ENCODE results near the gene GP1BB. TPM values are rescaled to one million over a fixed set of nuclear protein-coding genes. Genes with fewer than 3 reads are reported as not detected.

GP1BB gene
- polyA plus RNA-seq, 4 donors, result 0.67 to 2.0 (median 1.3) TPM

- Histone ChIP-seq H3K36me3 (ENCODE audit: control insufficient read depth in 3 of 3, insufficient read depth in 2 of 3, low read depth in 1 of 3, low read length in 3 of 3) (no peaks in the 10 kb centered on the region), H3K4me1 (ENCODE audit: control insufficient read depth in 3 of 3, insufficient read depth in 2 of 3, low read depth in 1 of 3, low read length in 2 of 3) (no peaks in the 10 kb centered on the region), H3K9me3 (ENCODE audit: control insufficient read depth in 2 of 2, insufficient read depth in 1 of 2, low read depth in 1 of 2, low read length in 1 of 2) (no peaks in the 10 kb centered on the region), H3K4me3 (ENCODE audit: low read depth in 1 of 3, low read length in 3 of 3) (no peak overlapping the region), H3K27me3 (ENCODE audit: control insufficient read depth in 3 of 3, insufficient read depth in 3 of 3, low read length in 3 of 3) (peaks cover 0 to 7% (median 0%) of the 10 kb centered on the region in 3 donors), H3K27ac (ENCODE audit: low read depth in 1 of 3, low read length in 2 of 3) (no peak overlapping the region)
- 77 to 92% (median 89%) methylated on average over 6 of the region's 6 CpGs for WGBS, 3 donors
- no peak for DNase-seq
- FAIRE-seq, result no peak
Measured at GRCh38 chr22:19743081-19743480, 19.7 kb downstream of the GP1BB start.

DNA sequence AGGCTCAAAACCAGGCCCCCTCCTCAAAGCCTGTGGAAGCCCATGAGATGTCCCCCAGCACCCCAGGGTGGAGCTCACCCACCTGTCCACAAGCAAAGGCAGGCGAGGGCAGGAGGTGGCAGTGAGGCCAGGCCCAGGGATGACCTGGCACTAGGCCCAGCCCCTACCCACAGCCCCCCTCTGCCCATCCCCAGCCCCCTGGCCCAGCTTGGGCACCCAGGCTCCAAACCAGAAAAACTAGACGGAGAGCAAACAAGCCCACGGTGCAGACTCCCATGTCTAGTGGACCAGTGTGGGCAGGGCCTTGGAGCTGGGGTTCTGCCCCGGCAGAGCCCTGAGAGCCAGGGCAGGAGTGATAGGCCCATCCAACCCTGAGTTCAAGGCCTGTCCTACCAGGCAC, 20.3 kb downstream of the GP1BB start:
- H3K4me3 ChIP-seq (ENCODE audit: low read depth in 1 of 3, low read length in 3 of 3), result no peak overlapping the region
- WGBS, 3 donors, result 54 to 75% (median 69%) methylated on average over 4 of the region's 4 CpGs
- H3K27ac ChIP-seq (ENCODE audit: low read depth in 1 of 3, low read length in 2 of 3), result no peak overlapping the region
- FAIRE-seq, result no peak
- no peaks in the 10 kb centered on the region for H3K36me3 ChIP-seq (ENCODE audit: control insufficient read depth in 3 of 3, insufficient read depth in 2 of 3, low read depth in 1 of 3, low read length in 3 of 3)
- no peaks in the 10 kb centered on the region for H3K9me3 ChIP-seq (ENCODE audit: control insufficient read depth in 2 of 2, insufficient read depth in 1 of 2, low read depth in 1 of 2, low read length in 1 of 2)
- no peaks in the 10 kb centered on the region for H3K4me1 ChIP-seq (ENCODE audit: control insufficient read depth in 3 of 3, insufficient read depth in 2 of 3, low read depth in 1 of 3, low read length in 2 of 3)
- peaks cover 0 to 11% (median 0%) of the 10 kb centered on the region in 3 donors for H3K27me3 ChIP-seq (ENCODE audit: control insufficient read depth in 3 of 3, insufficient read depth in 3 of 3, low read length in 3 of 3)
- no peak for DNase-seq

GRCh38 chr22:19744350-19745006, 21.1 kb downstream of the GP1BB start:
- no peak for DNase-seq
- H3K27me3 ChIP-seq (ENCODE audit: control insufficient read depth in 3 of 3, insufficient read depth in 3 of 3, low read length in 3 of 3), result peaks cover 0 to 18% (median 0%) of the 10 kb centered on the region in 3 donors
- H3K9me3 ChIP-seq (ENCODE audit: control insufficient read depth in 2 of 2, insufficient read depth in 1 of 2, low read depth in 1 of 2, low read length in 1 of 2), result no peaks in the 10 kb centered on the region
- FAIRE-seq, result no peak
- H3K4me1 ChIP-seq (ENCODE audit: control insufficient read depth in 3 of 3, insufficient read depth in 2 of 3, low read depth in 1 of 3, low read length in 2 of 3), result no peaks in the 10 kb centered on the region
- 78 to 87% (median 81%) methylated on average over 13 of the region's 13 CpGs for WGBS, 3 donors
- H3K4me3 ChIP-seq (ENCODE audit: low read depth in 1 of 3, low read length in 3 of 3), result no peak overlapping the region
- no peaks in the 10 kb centered on the region for H3K36me3 ChIP-seq (ENCODE audit: control insufficient read depth in 3 of 3, insufficient read depth in 2 of 3, low read depth in 1 of 3, low read length in 3 of 3)
- no peak overlapping the region for H3K27ac ChIP-seq (ENCODE audit: low read depth in 1 of 3, low read length in 2 of 3)

- Histone ChIP-seq H3K27me3 (ENCODE audit: control insufficient read depth in 3 of 3, insufficient read depth in 3 of 3, low read length in 3 of 3) (peaks cover 0 to 26% (median 0%) of the 10 kb centered on the region in 3 donors), H3K4me3 (ENCODE audit: low read depth in 1 of 3, low read length in 3 of 3) (no peak overlapping the region), H3K27ac (ENCODE audit: low read depth in 1 of 3, low read length in 2 of 3) (no peak overlapping the region), H3K4me1 (ENCODE audit: control insufficient read depth in 3 of 3, insufficient read depth in 2 of 3, low read depth in 1 of 3, low read length in 2 of 3) (no peaks in the 10 kb centered on the region), H3K9me3 (ENCODE audit: control insufficient read depth in 2 of 2, insufficient read depth in 1 of 2, low read depth in 1 of 2, low read length in 1 of 2) (no peaks in the 10 kb centered on the region), H3K36me3 (ENCODE audit: control insufficient read depth in 3 of 3, insufficient read depth in 2 of 3, low read depth in 1 of 3, low read length in 3 of 3) (no peaks in the 10 kb centered on the region)
- DNase-seq (no peak), FAIRE-seq (no peak)
- 46 to 58% (median 57%) methylated on average over 23 to 24 of the region's 24 CpGs for WGBS, 3 donors
Measured at GRCh38 chr22:19745155-19746101, 22.1 kb downstream of the GP1BB start.

- H3K4me1 ChIP-seq (ENCODE audit: control insufficient read depth in 3 of 3, insufficient read depth in 2 of 3, low read depth in 1 of 3, low read length in 2 of 3), result no peaks in the 10 kb centered on the region
- no peak overlapping the region for H3K4me3 ChIP-seq (ENCODE audit: low read depth in 1 of 3, low read length in 3 of 3)
- no peak overlapping the region for H3K27ac ChIP-seq (ENCODE audit: low read depth in 1 of 3, low read length in 2 of 3)
- WGBS, 3 donors, result 87 to 90% (median 89%) methylated on average over 11 to 13 of the region's 13 CpGs
- H3K9me3 ChIP-seq (ENCODE audit: control insufficient read depth in 2 of 2, insufficient read depth in 1 of 2, low read depth in 1 of 2, low read length in 1 of 2), result no peaks in the 10 kb centered on the region
- FAIRE-seq (no peak), DNase-seq (no peak)
- peaks cover 0 to 37% (median under 1%) of the 10 kb centered on the region in 3 donors for H3K27me3 ChIP-seq (ENCODE audit: control insufficient read depth in 3 of 3, insufficient read depth in 3 of 3, low read length in 3 of 3)
- no peaks in the 10 kb centered on the region for H3K36me3 ChIP-seq (ENCODE audit: control insufficient read depth in 3 of 3, insufficient read depth in 2 of 3, low read depth in 1 of 3, low read length in 3 of 3)
Measured at GRCh38 chr22:19746726-19747125, 23.4 kb downstream of the GP1BB start.

DNA sequence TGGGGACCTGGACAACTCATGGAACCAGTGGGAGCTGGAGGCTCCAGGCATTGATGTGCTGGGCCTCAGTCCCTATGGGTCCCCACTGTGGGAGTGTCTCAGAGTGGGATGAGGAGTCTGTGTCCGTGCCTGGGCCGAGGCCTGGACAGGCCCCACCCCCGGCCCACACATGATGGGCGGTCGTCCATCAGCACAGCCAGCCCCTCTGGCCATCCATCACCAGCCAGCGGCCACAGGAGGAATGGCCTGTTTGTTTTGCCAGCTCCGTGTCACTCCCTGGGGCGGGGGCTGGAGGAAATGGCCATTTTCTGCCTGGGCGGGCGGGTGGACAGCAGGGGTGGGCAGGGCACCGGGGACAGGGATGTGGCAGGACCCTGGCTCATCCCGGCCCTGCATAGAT, 24.2 kb downstream of the GP1BB start:
- H3K4me3 ChIP-seq (ENCODE audit: low read depth in 1 of 3, low read length in 3 of 3), result no peak overlapping the region
- no peaks in the 10 kb centered on the region for H3K36me3 ChIP-seq (ENCODE audit: control insufficient read depth in 3 of 3, insufficient read depth in 2 of 3, low read depth in 1 of 3, low read length in 3 of 3)
- H3K27me3 ChIP-seq (ENCODE audit: control insufficient read depth in 3 of 3, insufficient read depth in 3 of 3, low read length in 3 of 3), result peaks cover 0 to 45% (median 4%) of the 10 kb centered on the region in 3 donors
- H3K27ac ChIP-seq (ENCODE audit: low read depth in 1 of 3, low read length in 2 of 3), result no peak overlapping the region
- FAIRE-seq, result no peak
- no peak for DNase-seq
- 67 to 78% (median 75%) methylated on average over 11 to 12 of the region's 12 CpGs for WGBS, 3 donors
- H3K4me1 ChIP-seq (ENCODE audit: control insufficient read depth in 3 of 3, insufficient read depth in 2 of 3, low read depth in 1 of 3, low read length in 2 of 3), result no peaks in the 10 kb centered on the region
- no peaks in the 10 kb centered on the region for H3K9me3 ChIP-seq (ENCODE audit: control insufficient read depth in 2 of 2, insufficient read depth in 1 of 2, low read depth in 1 of 2, low read length in 1 of 2)

DNA sequence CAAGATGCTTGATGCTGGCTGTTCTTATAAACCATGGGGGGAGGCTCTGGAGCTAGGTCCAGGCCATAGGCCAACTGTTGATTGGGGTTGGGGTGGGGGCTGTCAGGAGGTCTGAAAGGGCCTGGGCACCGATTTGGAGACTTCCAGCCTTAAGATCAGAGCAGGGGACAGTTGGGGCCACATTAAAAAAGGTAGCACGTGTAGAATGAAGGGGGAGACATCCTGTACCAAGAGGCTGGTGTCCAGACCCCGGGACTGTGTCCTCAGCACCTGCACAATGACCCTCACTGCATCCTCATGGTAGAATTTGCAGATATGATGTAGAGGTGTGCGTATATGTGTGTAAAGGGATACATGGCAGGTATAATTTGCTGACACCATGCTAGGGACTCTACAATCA, 24.8 kb downstream of the GP1BB start:
- H3K27me3 ChIP-seq (ENCODE audit: control insufficient read depth in 3 of 3, insufficient read depth in 3 of 3, low read length in 3 of 3), result peaks cover 0 to 51% (median 4%) of the 10 kb centered on the region in 3 donors
- no peaks in the 10 kb centered on the region for H3K4me1 ChIP-seq (ENCODE audit: control insufficient read depth in 3 of 3, insufficient read depth in 2 of 3, low read depth in 1 of 3, low read length in 2 of 3)
- no peak for FAIRE-seq

DNA sequence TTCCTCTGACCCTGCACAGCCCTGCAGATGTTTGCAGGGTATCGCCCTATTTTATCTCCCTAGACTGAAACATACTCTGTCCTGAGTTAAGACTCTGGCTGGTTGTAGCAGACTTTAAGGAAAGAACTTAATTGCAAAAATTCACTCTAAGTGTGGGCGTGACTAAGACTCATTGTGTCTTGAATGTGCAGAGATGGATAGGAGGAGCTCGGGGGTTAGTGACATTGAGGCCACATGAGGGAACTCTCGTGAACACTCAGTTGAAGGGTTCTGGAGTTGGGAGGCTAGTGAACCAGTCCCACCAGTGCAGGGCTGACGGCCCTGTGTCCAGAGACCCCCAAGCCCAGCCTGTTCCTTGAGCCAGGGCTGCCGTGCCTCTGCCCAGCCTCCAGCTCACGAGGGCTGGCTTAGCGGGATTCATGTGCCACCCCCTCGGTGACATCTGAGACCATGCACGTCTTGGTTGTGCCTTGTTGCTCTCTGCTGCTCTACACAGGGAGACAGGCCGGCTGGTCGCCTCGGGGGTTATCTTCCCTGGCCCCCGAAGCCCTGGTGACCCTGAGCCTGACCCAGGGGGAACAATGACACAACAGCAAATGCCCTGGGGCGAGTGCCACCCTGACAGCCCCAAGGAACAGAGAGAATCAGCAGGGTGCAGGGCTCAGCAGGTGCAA, 25.8 kb downstream of the GP1BB start:
- DNase-seq (no peak), FAIRE-seq (no peak)
- Histone ChIP-seq H3K4me3 (ENCODE audit: low read depth in 1 of 3, low read length in 3 of 3) (no peak overlapping the region), H3K27ac (ENCODE audit: low read depth in 1 of 3, low read length in 2 of 3) (no peak overlapping the region), H3K9me3 (ENCODE audit: control insufficient read depth in 2 of 2, insufficient read depth in 1 of 2, low read depth in 1 of 2, low read length in 1 of 2) (no peaks in the 10 kb centered on the region), H3K36me3 (ENCODE audit: control insufficient read depth in 3 of 3, insufficient read depth in 2 of 3, low read depth in 1 of 3, low read length in 3 of 3) (no peaks in the 10 kb centered on the region), H3K27me3 (ENCODE audit: control insufficient read depth in 3 of 3, insufficient read depth in 3 of 3, low read length in 3 of 3) (peaks cover under 1 to 61% (median 4%) of the 10 kb centered on the region in 3 donors), H3K4me1 (ENCODE audit: control insufficient read depth in 3 of 3, insufficient read depth in 2 of 3, low read depth in 1 of 3, low read length in 2 of 3) (no peaks in the 10 kb centered on the region)
- 39 to 70% (median 52%) methylated on average over 15 of the region's 15 CpGs for WGBS, 3 donors

More for the DNA sequence above, 24.8 kb downstream of the GP1BB start:
- no peak overlapping the region for H3K27ac ChIP-seq (ENCODE audit: low read depth in 1 of 3, low read length in 2 of 3)
- no peak for DNase-seq
- H3K9me3 ChIP-seq (ENCODE audit: control insufficient read depth in 2 of 2, insufficient read depth in 1 of 2, low read depth in 1 of 2, low read length in 1 of 2), result no peaks in the 10 kb centered on the region
- H3K4me3 ChIP-seq (ENCODE audit: low read depth in 1 of 3, low read length in 3 of 3), result no peak overlapping the region
- no peaks in the 10 kb centered on the region for H3K36me3 ChIP-seq (ENCODE audit: control insufficient read depth in 3 of 3, insufficient read depth in 2 of 3, low read depth in 1 of 3, low read length in 3 of 3)
- WGBS, 3 donors, result 49 to 74% (median 65%) methylated on average over 4 of the region's 4 CpGs
